ENCODE measurements around the gene KAT7. TPM values are rescaled to one million over a fixed set of nuclear protein-coding genes. Genes with fewer than 3 reads are reported as not detected.

Gene KAT7
- total and polyA plus RNA-seq, 10 of the 15 experiments (the other 5 are each of a cell fraction or from before 2014, with no cell fraction given), result 6.6 to 45.8 (median 26.3) TPM

GRCh38 chr17:49869038-49869374 lies 80.5 kb downstream of the KAT7 start:
- no peak for ATAC-seq
- H3K4me1 ChIP-seq (ENCODE audit: control insufficient read depth, insufficient read depth, low read length), result no peaks in the 10 kb centered on the region
- WGBS (ENCODE audit: insufficient coverage, insufficient replicate concordance, low lambda C conversion rate, missing lambda C conversion rate), result 0% methylated on average over 1 of the region's 1 CpG
- SMC1A ChIA-PET (ENCODE audit: uncharacterized antibody, unreplicated experiment), result no interaction called here
- intact Hi-C loops (cut with micrococcal nuclease; ENCODE audit: unreplicated experiment) (no loop called here), in situ Hi-C loops (cut with MboI) (no loop called here)
- RAD21 ChIA-PET (ENCODE audit: unreplicated experiment), result no interaction called here
- no peak overlapping the region for H3K9ac ChIP-seq (ENCODE audit: control insufficient read depth, insufficient read depth, low read length)
- POLR2A ChIA-PET, result no interaction called here
- CTCF ChIA-PET, result interaction anchor here (1.3 kb wide), 1 partner anchor 129 kb away, joined by 6 read pairs; no protein-coding TSS in a partner anchor
- TF ChIP-seq CHD4 (IDR thresholded peaks at IDR 0.05) (no peak), RELA (IDR thresholded peaks at IDR 0.05; ENCODE audit: borderline replicate concordance, partially characterized antibody) (no peak)
- H3K79me2 ChIP-seq (ENCODE audit: control insufficient read depth, insufficient read depth, low read length), result no peaks in the 10 kb centered on the region
- no peak overlapping the region for H3K4me2 ChIP-seq (ENCODE audit: control insufficient read depth, insufficient read depth)
- H3K9me3 ChIP-seq (replicated peaks; ENCODE audit: control insufficient read depth, insufficient read depth, low read length), result no peaks in the 10 kb centered on the region
- H3K4me3 ChIP-seq, result no peak overlapping the region
- no TSS peak for BruUV-seq (replicated peaks)
- no peak for DNase-seq (ENCODE audit: low read depth, low spot score)
- H3K27ac ChIP-seq (ENCODE audit: control insufficient read depth, insufficient read depth), result no peak overlapping the region
- H2AFZ ChIP-seq (ENCODE audit: control insufficient read depth, low read depth, low read length), result no peak overlapping the region
- no peaks in the 10 kb centered on the region for H4K20me1 ChIP-seq (ENCODE audit: control insufficient read depth, insufficient read depth)
- no peaks in the 10 kb centered on the region for H3K36me3 ChIP-seq (ENCODE audit: control insufficient read depth in 2 of 2, insufficient read depth in 2 of 2, low read length in 1 of 2)
- FAIRE-seq, result no peak
- no peaks in the 10 kb centered on the region for H3K27me3 ChIP-seq (replicated peaks in 1 of 2; ENCODE audit: control insufficient read depth in 2 of 2, insufficient read depth in 2 of 2, low read length in 1 of 2)

- CTCF ChIA-PET, result interaction anchor here (0.7 kb wide), 1 partner anchor 158 kb away, joined by 4 read pairs; no protein-coding TSS in a partner anchor
- Histone ChIP-seq H3K4me3 (no peak overlapping the region), H3K9me3 (replicated peaks; ENCODE audit: control insufficient read depth, insufficient read depth, low read length) (no peaks in the 10 kb centered on the region), H3K4me2 (ENCODE audit: control insufficient read depth, insufficient read depth) (no peak overlapping the region), H3K27me3 (replicated peaks in 1 of 2; ENCODE audit: control insufficient read depth in 2 of 2, insufficient read depth in 2 of 2, low read length in 1 of 2) (no peaks in the 10 kb centered on the region), H2AFZ (ENCODE audit: control insufficient read depth, low read depth, low read length) (no peak overlapping the region), H3K4me1 (ENCODE audit: control insufficient read depth, insufficient read depth, low read length) (no peaks in the 10 kb centered on the region), H3K27ac (ENCODE audit: control insufficient read depth, insufficient read depth) (no peak overlapping the region), H3K79me2 (ENCODE audit: control insufficient read depth, insufficient read depth, low read length) (no peaks in the 10 kb centered on the region), H4K20me1 (ENCODE audit: control insufficient read depth, insufficient read depth) (no peaks in the 10 kb centered on the region), H3K9ac (ENCODE audit: control insufficient read depth, insufficient read depth, low read length) (no peak overlapping the region), H3K36me3 (ENCODE audit: control insufficient read depth in 2 of 2, insufficient read depth in 2 of 2, low read length in 1 of 2) (no peaks in the 10 kb centered on the region)
- in situ Hi-C loops (cut with MboI) (no loop called here), intact Hi-C loops (cut with micrococcal nuclease; ENCODE audit: unreplicated experiment) (no loop called here)
- RAD21 ChIA-PET (ENCODE audit: unreplicated experiment), result interaction anchor here (0.7 kb wide), 1 partner anchor 126 kb away, joined by 3 read pairs; no protein-coding TSS in a partner anchor
- BruUV-seq (replicated peaks), result no TSS peak
- DNase-seq (ENCODE audit: low read depth, low spot score), result no peak
- ATAC-seq, result no peak
- POLR2A ChIA-PET, result no interaction called here
- SMC1A ChIA-PET (ENCODE audit: uncharacterized antibody, unreplicated experiment), result no interaction called here
- 2% methylated on average over 11 of the region's 11 CpGs for whole genome bisulfite sequencing (ENCODE audit: insufficient coverage, insufficient replicate concordance, low lambda C conversion rate, missing lambda C conversion rate)
- FAIRE-seq, result no peak
- TF ChIP-seq ZNF687 (IDR thresholded peaks at IDR 0.05), result no peak
- TF ChIP-seq HDGF (IDR thresholded peaks at IDR 0.05), result no peak
- TF ChIP-seq SKIL (IDR thresholded peaks at IDR 0.05; ENCODE audit: low read depth, poor library complexity, severe bottlenecking), result no peak
- TF ChIP-seq STAT1 (conservative IDR thresholded peaks at IDR 0.05), result no peak
- TF ChIP-seq SIX5 (IDR thresholded peaks at IDR 0.05; ENCODE audit: low read depth, low read length, severe bottlenecking), result no peak
- TF ChIP-seq BMI1 (IDR thresholded peaks at IDR 0.05; ENCODE audit: borderline replicate concordance), result no peak
- no peak for TF ChIP-seq TCF7 (IDR thresholded peaks at IDR 0.05; ENCODE audit: borderline replicate concordance)
- no peak for TF ChIP-seq ZSCAN29 (IDR thresholded peaks at IDR 0.05)
- no peak for TF ChIP-seq SUZ12 (IDR thresholded peaks at IDR 0.05; ENCODE audit: unreplicated experiment)
- TF ChIP-seq NFIC (IDR thresholded peaks at IDR 0.05; ENCODE audit: low read depth, low read length), result no peak
Observed at GRCh38 chr17:49870298-49870697, 81.8 kb downstream of the KAT7 start.

Measured in GM12878 (cell line).